H1 (cell line): ENCODE data around the gene ATP6V1G1. TPM values are rescaled to one million over a fixed set of nuclear protein-coding genes. Genes with fewer than 3 reads are reported as not detected.

Source experiments
- CTCF ChIA-PET: fragments of 300-600 bp; sonication (Branson Sonifier 250); formaldehyde crosslinking; loops from one replicate; lab custom pipeline; 2021; ENCODE audit not compliant: partially characterized antibody; lab: Charles Lee
- POLR2A ChIA-PET: fragments of 300-600 bp; sonication (Branson Sonifier 250); formaldehyde crosslinking; loops from one replicate; lab custom pipeline; 2021; ENCODE audit warnings: inconsistent platforms; ENCODE audit not compliant: partially characterized antibody; lab: Charles Lee
- DNase-seq, 2 experiments: peaks; one replicate each; pipeline versions ENCODE4 v3.0.0 to v3.0.0-alpha.2; 2010 to 2022; ENCODE audit warnings: low spot score in 2 of 2, low read depth in 1 of 2, mixed read lengths in 1 of 2
- FAIRE-seq: peaks from 2 replicates; lab custom pipeline; 2011; peaks lifted over from hg19 to GRCh38; lab: Jason Lieb, UNC
- H2AFZ ChIP-seq: 2 replicates; pipeline ENCODE4 v1.8.1; 2012; ENCODE audit warnings: low read length, inconsistent platforms
- H2AK5ac ChIP-seq: 2 replicates; pipeline ENCODE4 v1.6.1; 2013; ENCODE audit warnings: low read depth, low read length
- H2BK120ac ChIP-seq: replicated peaks from 2 replicates; pipeline ENCODE3; 2013; ENCODE audit warnings: low read depth, low read length, inconsistent platforms
- H2BK12ac ChIP-seq: 2 replicates; pipeline ENCODE4 v1.6.1; 2013; ENCODE audit warnings: low read depth, low read length
- H2BK15ac ChIP-seq: 2 replicates; pipeline ENCODE4 v1.6.1; 2013; ENCODE audit warnings: low read length
- H2BK20ac ChIP-seq: 2 replicates; pipeline ENCODE4 v1.6.1; 2013; ENCODE audit warnings: low read length
- H2BK5ac ChIP-seq: 2 replicates; pipeline ENCODE4 v1.6.1; 2013; ENCODE audit warnings: low read depth, low read length
- H3K14ac ChIP-seq: 2 replicates; pipeline ENCODE4 v1.6.1; 2013; ENCODE audit warnings: inconsistent platforms; ENCODE audit not compliant: insufficient read length
- H3K18ac ChIP-seq: 2 replicates; pipeline ENCODE4 v1.6.1; 2013; ENCODE audit warnings: low read length; ENCODE audit errors: extremely low read depth
- H3K23ac ChIP-seq: 2 replicates; pipeline ENCODE4 v1.6.1; 2013; ENCODE audit warnings: inconsistent platforms; ENCODE audit not compliant: insufficient read length
- H3K23me2 ChIP-seq: 2 replicates; pipeline ENCODE4 v1.6.1; 2013; ENCODE audit warnings: low read depth, low read length
- H3K27ac ChIP-seq: 2 replicates; pipeline ENCODE4 v1.6.1; 2011; ENCODE audit warnings: low read depth, low read length, inconsistent platforms
- H3K27me3 ChIP-seq, 4 experiments: replicated peaks in 1 of 4; 1 replicate in 1 of 4; 2 replicates in 3 of 4; pipeline versions ENCODE4 v1.6.1 to v1.8.1; 2011 to 2013; ENCODE audit warnings: low read length in 3 of 4, mild to moderate bottlenecking in 3 of 4, inconsistent platforms in 2 of 4, mixed read lengths in 2 of 4, moderate library complexity in 1 of 4; ENCODE audit not compliant: control insufficient read depth in 3 of 4, insufficient read depth in 3 of 4; ENCODE audit errors: extremely low read depth in 1 of 4
- H3K36me3 ChIP-seq, 4 experiments: 2 replicates each; pipeline versions ENCODE4 v1.6.1 to v1.8.1; 2011 to 2013; ENCODE audit warnings: mild to moderate bottlenecking in 4 of 4, low read length in 3 of 4, moderate library complexity in 2 of 4, control low read depth in 1 of 4, inconsistent platforms in 1 of 4; ENCODE audit not compliant: insufficient read depth in 4 of 4, control insufficient read depth in 2 of 4
- H3K4ac ChIP-seq: replicated peaks from 2 replicates; pipeline ENCODE3; 2013; ENCODE audit warnings: low read length, low read depth, mixed read lengths, inconsistent platforms; ENCODE audit not compliant: insufficient read length
- H3K4me1 ChIP-seq, 4 experiments: replicated peaks in 1 of 4; 1 replicate in 1 of 4; 2 replicates in 3 of 4; pipeline versions ENCODE4 v1.6.1 to v1.8.1; 2011 to 2013; ENCODE audit warnings: low read length in 3 of 4, inconsistent platforms in 2 of 4, mixed read lengths in 1 of 4; ENCODE audit not compliant: insufficient read depth in 4 of 4, control insufficient read depth in 3 of 4
- H3K4me2 ChIP-seq, 2 experiments: 2 replicates each; pipeline versions ENCODE4 v1.6.1 to v1.8.1; 2011 to 2013; ENCODE audit warnings: low read depth in 2 of 2, low read length in 2 of 2, control low read depth in 1 of 2, inconsistent platforms in 1 of 2, mild to moderate bottlenecking in 1 of 2; ENCODE audit not compliant: insufficient read depth in 1 of 2
- H3K4me3 ChIP-seq, 4 experiments: fragments of 200-600, 300-600 bp in 1 of 4; sonication (generic), shearing (Covaris generic), sonication (Bioruptor Twin) in 1 of 4; 2 replicates each; pipeline versions ENCODE4 v1.5.1 to v1.8.1; 2011 to 2016; ENCODE audit warnings: low read length in 4 of 4, low read depth in 3 of 4, control low read depth in 2 of 4, inconsistent platforms in 2 of 4, mild to moderate bottlenecking in 2 of 4, mixed read lengths in 1 of 4, moderate library complexity in 1 of 4; ENCODE audit not compliant: insufficient read depth in 2 of 4; ENCODE audit errors: extremely low read depth in 1 of 4
- H3K56ac ChIP-seq: replicated peaks from 2 replicates; pipeline ENCODE3; 2013; ENCODE audit warnings: low read depth, mild to moderate bottlenecking, mixed read lengths, low read length, inconsistent platforms; ENCODE audit not compliant: insufficient read length
- H3K79me1 ChIP-seq: 2 replicates; pipeline ENCODE4 v1.6.1; 2013; ENCODE audit warnings: low read depth, low read length, control low read depth
- H3K79me2 ChIP-seq, 2 experiments: 2 replicates each; pipeline versions ENCODE4 v1.6.1 to v1.8.1; 2012 to 2013; ENCODE audit warnings: low read length in 2 of 2, mild to moderate bottlenecking in 2 of 2, inconsistent platforms in 1 of 2; ENCODE audit not compliant: insufficient read depth in 2 of 2, control insufficient read depth in 1 of 2
- H3K9ac ChIP-seq, 4 experiments: replicated peaks in 1 of 4; 1 replicate in 1 of 4; 2 replicates in 3 of 4; pipeline versions ENCODE4 v1.6.1 to v1.8.1; 2011 to 2013; ENCODE audit warnings: low read depth in 3 of 4, low read length in 3 of 4, control low read depth in 2 of 4, mild to moderate bottlenecking in 2 of 4, moderate library complexity in 2 of 4, inconsistent platforms in 1 of 4; ENCODE audit errors: extremely low read depth in 1 of 4
- H3K9me3 ChIP-seq, 2 experiments: 2 replicates each; pipeline versions ENCODE4 v1.6.1 to v1.8.1; 2012 to 2013; ENCODE audit warnings: mild to moderate bottlenecking in 2 of 2, moderate library complexity in 2 of 2, control low read depth in 1 of 2, inconsistent platforms in 1 of 2, low read depth in 1 of 2, low read length in 1 of 2, mixed read lengths in 1 of 2; ENCODE audit not compliant: insufficient read depth in 2 of 2
- H4K20me1 ChIP-seq, 2 experiments: replicated peaks in 1 of 2; 2 replicates each; pipeline versions ENCODE3 to v1.8.1; 2011 to 2013; ENCODE audit warnings: inconsistent platforms in 2 of 2, low read length in 2 of 2, mild to moderate bottlenecking in 1 of 2; ENCODE audit not compliant: insufficient read depth in 2 of 2, control insufficient read depth in 1 of 2
- H4K5ac ChIP-seq: 2 replicates; pipeline ENCODE4 v1.6.1; 2013; ENCODE audit warnings: low read length, low read depth, mixed read lengths, inconsistent platforms; ENCODE audit not compliant: insufficient read length
- H4K8ac ChIP-seq: 2 replicates; pipeline ENCODE4 v1.8.0; 2013; ENCODE audit warnings: mild to moderate bottlenecking, moderate library complexity, low read length, inconsistent platforms; ENCODE audit not compliant: insufficient read depth; ENCODE audit errors: extremely low read depth
- H4K91ac ChIP-seq: replicated peaks from 2 replicates; pipeline ENCODE3; 2013; ENCODE audit warnings: low read length, mixed read lengths, inconsistent platforms; ENCODE audit not compliant: insufficient read length
- CHD2 ChIP-seq: IDR thresholded peaks from 2 replicates; pipeline ENCODE4 v1.6.1; 2012; ENCODE audit warnings: low read length, improper control_type of control experiment
- HDAC6 ChIP-seq: IDR thresholded peaks from one replicate; pipeline ENCODE4 v1.7.1; 2012; ENCODE audit warnings: low read depth, mild to moderate bottlenecking, inconsistent platforms, low read length, moderate library complexity
- MAFK ChIP-seq: IDR thresholded peaks from 2 replicates; pipeline ENCODE4 v1.6.1; 2012; ENCODE audit warnings: low read depth, mild to moderate bottlenecking, improper control_type of control experiment, low read length
- PHF8 ChIP-seq: fragments of 200-600 bp; sonication (generic); conservative IDR thresholded peaks from 2 replicates; pipeline ENCODE4 v1.7.1; 2012; ENCODE audit warnings: low read depth, mild to moderate bottlenecking, inconsistent platforms, low read length, moderate library complexity
- TAF7 ChIP-seq: optimal IDR thresholded peaks from 2 replicates; pipeline ENCODE3; 2011; ENCODE audit warnings: low read depth, mild to moderate bottlenecking, inconsistent platforms, low read length, moderate library complexity, borderline replicate concordance
- WGBS, 2 experiments: shearing (Covaris generic) in 1 of 2; methylation state at CpG; one replicate each; pipeline versions ENCODE4 v1.1.6 to v1.1.7; 2013 to 2015; ENCODE audit warnings: low lambda C conversion rate in 2 of 2, mixed read lengths in 2 of 2, inconsistent platforms in 1 of 2, low coverage in 1 of 2, missing lambda C conversion rate in 1 of 2; ENCODE audit not compliant: insufficient replicate concordance in 2 of 2, insufficient coverage in 1 of 2, insufficient read length in 1 of 2; ENCODE audit errors: extremely low coverage in 1 of 2, missing lambda C conversion rate in 1 of 2; 5-methylcytosine and 5-hydroxymethylcytosine counted together
- polyA plus RNA-seq, 7 experiments: library from polyadenylated mRNA; depleted of rRNA in 3 of 7; stranded (reverse) in 5 of 7; unstranded in 2 of 7; fragments of >200 nt in 5 of 7; fragments of 200-250 nt in 2 of 7; gene quantifications; 1 replicate in 5 of 7; 2 replicates in 1 of 7; 4 replicates in 1 of 7; pipeline versions ENCODE4 v1.2.1 to v1.2.3, GENCODE V29; 2011 to 2013; ENCODE audit warnings: missing spikeins in 2 of 7, mixed read lengths in 2 of 7
- total RNA-seq: library from RNA; stranded (reverse); fragmentation: NEBNext Ultra II Directional; extraction: Animal tissue kit (Norgen Biotek cat#: 25700); gene quantifications from 2 replicates; pipeline ENCODE4 v1.2.1, GENCODE V29; 2021

Gene ATP6V1G1
- total and polyA plus RNA-seq, 2 of the 8 experiments (the other 6 are each of a cell fraction or from before 2014, with no cell fraction given), result 112 to 124 TPM

- H3K27ac ChIP-seq, result no peak overlapping the region
- H2AK5ac ChIP-seq, result no peak overlapping the region
- ChIA-PET POLR2A (interaction anchor here (1.0 to 16.2 kb wide), 4 partner anchors 9 to 25 kb away, joined by 3 to 218 read pairs (median 6); partner anchors contain the start of gene ATP6V1G1), CTCF (interaction anchor here (0.9 to 2.7 kb wide), 9 partner anchors 14 to 110 kb away, joined by 3 to 13 read pairs (median 4); no protein-coding TSS in a partner anchor)
- H3K9ac ChIP-seq, result no peak overlapping the region
- H3K18ac ChIP-seq, result no peak overlapping the region
- H2BK20ac ChIP-seq, result no peak overlapping the region
- peaks cover 11 to 21% (median 15%) of the 10 kb centered on the region in 4 experiments for H3K4me1 ChIP-seq
- no peak overlapping the region for H4K5ac ChIP-seq
- no peak overlapping the region for H4K8ac ChIP-seq
- H2BK15ac ChIP-seq, result no peak overlapping the region
- no peak overlapping the region for H3K4ac ChIP-seq
- H2BK5ac ChIP-seq, result no peak overlapping the region
- no peak overlapping the region for H3K4me2 ChIP-seq
- FAIRE-seq (no peak), DNase-seq (no peak)
- peak overlapping the region; percentile 51; the same call in 1 of the 2 replicates for H2BK12ac ChIP-seq
- H3K27me3 ChIP-seq, result peaks cover 0 to 13% (median 7%) of the 10 kb centered on the region in 4 experiments; a peak in 5 of 7 replicates
- H3K23me2 ChIP-seq, result peaks cover 3% of the 10 kb centered on the region; the same call in 1 of the 2 replicates
- peaks cover 0 to 7% of the 10 kb centered on the region in 2 experiments; a peak in 1 of 4 replicates for H3K79me2 ChIP-seq
- WGBS, 2 experiments, result 54% methylated on average over 3 of the region's 3 CpGs; no CpG with 5 or more reads in 1 of the 2 experiments
- no peak overlapping the region for H3K14ac ChIP-seq
- no peaks in the 10 kb centered on the region for H4K20me1 ChIP-seq
- no peak overlapping the region for H3K4me3 ChIP-seq
- no peak overlapping the region for H2AFZ ChIP-seq
- H3K36me3 ChIP-seq, result no peaks in the 10 kb centered on the region
- no peaks in the 10 kb centered on the region for H3K9me3 ChIP-seq
- no peak overlapping the region for H2BK120ac ChIP-seq
- H3K23ac ChIP-seq, result no peak overlapping the region
- H4K91ac ChIP-seq, result no peak overlapping the region
- H3K56ac ChIP-seq, result no peak overlapping the region
- H3K79me1 ChIP-seq, result no peaks in the 10 kb centered on the region; the same call in 1 of the 2 replicates
- TF ChIP-seq PHF8 (no peak), MAFK (no peak), HDAC6 (no peak), CHD2 (no peak), TAF7 (no peak)
Observed at GRCh38 chr9:114613919-114614318, 26.4 kb downstream of the ATP6V1G1 start.
